H1 (cell line): Measurements from ENCODE around the gene CD52. TPM values are rescaled to one million over a fixed set of nuclear protein-coding genes. Genes with fewer than 3 reads are reported as not detected.

Source experiments
- CTCF ChIA-PET: fragments of 300-600 bp; sonication (Branson Sonifier 250); formaldehyde crosslinking; loops from one replicate; lab custom pipeline; 2021; ENCODE audit not compliant: partially characterized antibody; lab: Charles Lee
- POLR2A ChIA-PET: fragments of 300-600 bp; sonication (Branson Sonifier 250); formaldehyde crosslinking; loops from one replicate; lab custom pipeline; 2021; ENCODE audit warnings: inconsistent platforms; ENCODE audit not compliant: partially characterized antibody; lab: Charles Lee
- DNase-seq, 2 experiments: peaks; one replicate each; pipeline versions ENCODE4 v3.0.0 to v3.0.0-alpha.2; 2010 to 2022; ENCODE audit warnings: low spot score in 2 of 2, low read depth in 1 of 2, mixed read lengths in 1 of 2
- FAIRE-seq: peaks from 2 replicates; lab custom pipeline; 2011; peaks lifted over from hg19 to GRCh38; lab: Jason Lieb, UNC
- H2AFZ ChIP-seq: 2 replicates; pipeline ENCODE4 v1.8.1; 2012; ENCODE audit warnings: low read length, inconsistent platforms
- H2AK5ac ChIP-seq: 2 replicates; pipeline ENCODE4 v1.6.1; 2013; ENCODE audit warnings: low read depth, low read length
- H2BK120ac ChIP-seq: replicated peaks from 2 replicates; pipeline ENCODE3; 2013; ENCODE audit warnings: low read depth, low read length, inconsistent platforms
- H2BK12ac ChIP-seq: 2 replicates; pipeline ENCODE4 v1.6.1; 2013; ENCODE audit warnings: low read depth, low read length
- H2BK15ac ChIP-seq: 2 replicates; pipeline ENCODE4 v1.6.1; 2013; ENCODE audit warnings: low read length
- H2BK20ac ChIP-seq: 2 replicates; pipeline ENCODE4 v1.6.1; 2013; ENCODE audit warnings: low read length
- H2BK5ac ChIP-seq: 2 replicates; pipeline ENCODE4 v1.6.1; 2013; ENCODE audit warnings: low read depth, low read length
- H3K14ac ChIP-seq: 2 replicates; pipeline ENCODE4 v1.6.1; 2013; ENCODE audit warnings: inconsistent platforms; ENCODE audit not compliant: insufficient read length
- H3K18ac ChIP-seq: 2 replicates; pipeline ENCODE4 v1.6.1; 2013; ENCODE audit warnings: low read length; ENCODE audit errors: extremely low read depth
- H3K23ac ChIP-seq: 2 replicates; pipeline ENCODE4 v1.6.1; 2013; ENCODE audit warnings: inconsistent platforms; ENCODE audit not compliant: insufficient read length
- H3K23me2 ChIP-seq: 2 replicates; pipeline ENCODE4 v1.6.1; 2013; ENCODE audit warnings: low read depth, low read length
- H3K27ac ChIP-seq: 2 replicates; pipeline ENCODE4 v1.6.1; 2011; ENCODE audit warnings: low read depth, low read length, inconsistent platforms
- H3K27me3 ChIP-seq, 4 experiments: replicated peaks in 1 of 4; 1 replicate in 1 of 4; 2 replicates in 3 of 4; pipeline versions ENCODE4 v1.6.1 to v1.8.1; 2011 to 2013; ENCODE audit warnings: low read length in 3 of 4, mild to moderate bottlenecking in 3 of 4, inconsistent platforms in 2 of 4, mixed read lengths in 2 of 4, moderate library complexity in 1 of 4; ENCODE audit not compliant: control insufficient read depth in 3 of 4, insufficient read depth in 3 of 4; ENCODE audit errors: extremely low read depth in 1 of 4
- H3K36me3 ChIP-seq, 4 experiments: 2 replicates each; pipeline versions ENCODE4 v1.6.1 to v1.8.1; 2011 to 2013; ENCODE audit warnings: mild to moderate bottlenecking in 4 of 4, low read length in 3 of 4, moderate library complexity in 2 of 4, control low read depth in 1 of 4, inconsistent platforms in 1 of 4; ENCODE audit not compliant: insufficient read depth in 4 of 4, control insufficient read depth in 2 of 4
- H3K4ac ChIP-seq: replicated peaks from 2 replicates; pipeline ENCODE3; 2013; ENCODE audit warnings: low read length, low read depth, mixed read lengths, inconsistent platforms; ENCODE audit not compliant: insufficient read length
- H3K4me1 ChIP-seq, 4 experiments: replicated peaks in 1 of 4; 1 replicate in 1 of 4; 2 replicates in 3 of 4; pipeline versions ENCODE4 v1.6.1 to v1.8.1; 2011 to 2013; ENCODE audit warnings: low read length in 3 of 4, inconsistent platforms in 2 of 4, mixed read lengths in 1 of 4; ENCODE audit not compliant: insufficient read depth in 4 of 4, control insufficient read depth in 3 of 4
- H3K4me2 ChIP-seq, 2 experiments: 2 replicates each; pipeline versions ENCODE4 v1.6.1 to v1.8.1; 2011 to 2013; ENCODE audit warnings: low read depth in 2 of 2, low read length in 2 of 2, control low read depth in 1 of 2, inconsistent platforms in 1 of 2, mild to moderate bottlenecking in 1 of 2; ENCODE audit not compliant: insufficient read depth in 1 of 2
- H3K4me3 ChIP-seq, 4 experiments: fragments of 200-600, 300-600 bp in 1 of 4; sonication (generic), shearing (Covaris generic), sonication (Bioruptor Twin) in 1 of 4; 2 replicates each; pipeline versions ENCODE4 v1.5.1 to v1.8.1; 2011 to 2016; ENCODE audit warnings: low read length in 4 of 4, low read depth in 3 of 4, control low read depth in 2 of 4, inconsistent platforms in 2 of 4, mild to moderate bottlenecking in 2 of 4, mixed read lengths in 1 of 4, moderate library complexity in 1 of 4; ENCODE audit not compliant: insufficient read depth in 2 of 4; ENCODE audit errors: extremely low read depth in 1 of 4
- H3K56ac ChIP-seq: replicated peaks from 2 replicates; pipeline ENCODE3; 2013; ENCODE audit warnings: low read depth, mild to moderate bottlenecking, mixed read lengths, low read length, inconsistent platforms; ENCODE audit not compliant: insufficient read length
- H3K79me1 ChIP-seq: 2 replicates; pipeline ENCODE4 v1.6.1; 2013; ENCODE audit warnings: low read depth, low read length, control low read depth
- H3K79me2 ChIP-seq, 2 experiments: 2 replicates each; pipeline versions ENCODE4 v1.6.1 to v1.8.1; 2012 to 2013; ENCODE audit warnings: low read length in 2 of 2, mild to moderate bottlenecking in 2 of 2, inconsistent platforms in 1 of 2; ENCODE audit not compliant: insufficient read depth in 2 of 2, control insufficient read depth in 1 of 2
- H3K9ac ChIP-seq, 4 experiments: replicated peaks in 1 of 4; 1 replicate in 1 of 4; 2 replicates in 3 of 4; pipeline versions ENCODE4 v1.6.1 to v1.8.1; 2011 to 2013; ENCODE audit warnings: low read depth in 3 of 4, low read length in 3 of 4, control low read depth in 2 of 4, mild to moderate bottlenecking in 2 of 4, moderate library complexity in 2 of 4, inconsistent platforms in 1 of 4; ENCODE audit errors: extremely low read depth in 1 of 4
- H3K9me3 ChIP-seq, 2 experiments: 2 replicates each; pipeline versions ENCODE4 v1.6.1 to v1.8.1; 2012 to 2013; ENCODE audit warnings: mild to moderate bottlenecking in 2 of 2, moderate library complexity in 2 of 2, control low read depth in 1 of 2, inconsistent platforms in 1 of 2, low read depth in 1 of 2, low read length in 1 of 2, mixed read lengths in 1 of 2; ENCODE audit not compliant: insufficient read depth in 2 of 2
- H4K20me1 ChIP-seq, 2 experiments: replicated peaks in 1 of 2; 2 replicates each; pipeline versions ENCODE3 to v1.8.1; 2011 to 2013; ENCODE audit warnings: inconsistent platforms in 2 of 2, low read length in 2 of 2, mild to moderate bottlenecking in 1 of 2; ENCODE audit not compliant: insufficient read depth in 2 of 2, control insufficient read depth in 1 of 2
- H4K5ac ChIP-seq: 2 replicates; pipeline ENCODE4 v1.6.1; 2013; ENCODE audit warnings: low read length, low read depth, mixed read lengths, inconsistent platforms; ENCODE audit not compliant: insufficient read length
- H4K8ac ChIP-seq: 2 replicates; pipeline ENCODE4 v1.8.0; 2013; ENCODE audit warnings: mild to moderate bottlenecking, moderate library complexity, low read length, inconsistent platforms; ENCODE audit not compliant: insufficient read depth; ENCODE audit errors: extremely low read depth
- H4K91ac ChIP-seq: replicated peaks from 2 replicates; pipeline ENCODE3; 2013; ENCODE audit warnings: low read length, mixed read lengths, inconsistent platforms; ENCODE audit not compliant: insufficient read length
- KDM4A ChIP-seq: IDR thresholded peaks from one replicate; pipeline ENCODE4 v1.7.1; 2012; ENCODE audit warnings: low read depth, mild to moderate bottlenecking, moderate library complexity, low read length, inconsistent platforms; ENCODE audit not compliant: severe bottlenecking
- MAX ChIP-seq: IDR thresholded peaks from 2 replicates; pipeline ENCODE4 v1.6.1; 2012; ENCODE audit warnings: inconsistent platforms
- TBP ChIP-seq: IDR thresholded peaks from 2 replicates; pipeline ENCODE4 v1.6.1; 2011; ENCODE audit warnings: low read depth, low read length, improper control_type of control experiment
- YY1 ChIP-seq: IDR thresholded peaks from 2 replicates; pipeline ENCODE4 v1.6.1; 2011; ENCODE audit warnings: low read depth, mild to moderate bottlenecking, low read length
- WGBS, 2 experiments: shearing (Covaris generic) in 1 of 2; methylation state at CpG; one replicate each; pipeline versions ENCODE4 v1.1.6 to v1.1.7; 2013 to 2015; ENCODE audit warnings: low lambda C conversion rate in 2 of 2, mixed read lengths in 2 of 2, inconsistent platforms in 1 of 2, low coverage in 1 of 2, missing lambda C conversion rate in 1 of 2; ENCODE audit not compliant: insufficient replicate concordance in 2 of 2, insufficient coverage in 1 of 2, insufficient read length in 1 of 2; ENCODE audit errors: extremely low coverage in 1 of 2, missing lambda C conversion rate in 1 of 2; 5-methylcytosine and 5-hydroxymethylcytosine counted together
- polyA plus RNA-seq, 7 experiments: library from polyadenylated mRNA; depleted of rRNA in 3 of 7; stranded (reverse) in 5 of 7; unstranded in 2 of 7; fragments of >200 nt in 5 of 7; fragments of 200-250 nt in 2 of 7; gene quantifications; 1 replicate in 5 of 7; 2 replicates in 1 of 7; 4 replicates in 1 of 7; pipeline versions ENCODE4 v1.2.1 to v1.2.3, GENCODE V29; 2011 to 2013; ENCODE audit warnings: missing spikeins in 2 of 7, mixed read lengths in 2 of 7
- total RNA-seq: library from RNA; stranded (reverse); fragmentation: NEBNext Ultra II Directional; extraction: Animal tissue kit (Norgen Biotek cat#: 25700); gene quantifications from 2 replicates; pipeline ENCODE4 v1.2.1, GENCODE V29; 2021

The CD52 gene
- total and polyA plus RNA-seq, 2 of the 8 experiments (the other 6 are each of a cell fraction or from before 2014, with no cell fraction given): 2.4 to 3.1 TPM

- Histone ChIP-seq H2AFZ (no peak overlapping the region), H2BK15ac (peak overlapping the region; percentile 32), H4K91ac (peak overlapping the region; percentile 85), H3K23ac (no peak overlapping the region), H3K9me3 (no peaks in the 10 kb centered on the region), H3K18ac (peak overlapping the region; percentile 76), H4K8ac (no peak overlapping the region; the same call in 1 of the 2 replicates), H3K56ac (no peak overlapping the region), H3K4ac (peak overlapping the region; percentile 73), H3K14ac (no peak overlapping the region), H2BK120ac (peak overlapping the region; percentile 30), H3K27ac (peak overlapping the region; percentile 64; the same call in 1 of the 2 replicates), H3K27me3 (no peaks in the 10 kb centered on the region), H2BK5ac (peak overlapping the region; percentile 27; the same call in 1 of the 2 replicates), H3K4me1 (peaks cover 8 to 37% (median 22%) of the 10 kb centered on the region in 4 experiments), H3K36me3 (peaks cover 15 to 19% (median 17%) of the 10 kb centered on the region in 4 experiments), H3K79me1 (no peaks in the 10 kb centered on the region), H3K4me2 (peak overlapping the region; percentile 60 to 61), H2AK5ac (peak overlapping the region; percentile 42), H4K20me1 (peaks cover 6 to 17% of the 10 kb centered on the region in 2 experiments), H2BK12ac (peak overlapping the region; percentile 32; the same call in 1 of the 2 replicates), H3K4me3 (peak overlapping the region in 2 of 4 experiments; percentile 15 to 69; a peak in 3 of 8 replicates), H4K5ac (peak overlapping the region; percentile 41), H3K9ac (peak overlapping the region in 1 of 4 experiments; percentile 8; a peak in 4 of 7 replicates), H3K23me2 (peaks cover 9% of the 10 kb centered on the region; the same call in 1 of the 2 replicates), H3K79me2 (peaks cover 0 to 5% of the 10 kb centered on the region in 2 experiments; a peak in 1 of 4 replicates), H2BK20ac (peak overlapping the region; percentile 82; the same call in 1 of the 2 replicates)
- WGBS, 2 experiments: 90% methylated on average over 5 of the region's 5 CpGs; no CpG with 5 or more reads in 1 of the 2 experiments
- ChIA-PET POLR2A (interaction anchor here (0.7 to 4.0 kb wide), 11 partner anchors 9 to 220 kb away, joined by 3 to 27 read pairs (median 4); partner anchors contain the start of genes CATSPER4, CD52, LIN28A and PDIK1L), CTCF (interaction anchor here (0.6 to 39.7 kb wide), 13 partner anchors 15 to 190 kb away, joined by 3 to 1530 read pairs (median 4); partner anchors contain the start of genes CATSPER4, CD52, CEP85 and UBXN11)
- DNase-seq: no peak
- no peak for FAIRE-seq
- no peak for TF ChIP-seq KDM4A
- TF ChIP-seq TBP: no peak
- TF ChIP-seq MAX: 0 out of 2 replicates have a peak, but pooled peaks have one; percentile 5
- no peak for TF ChIP-seq YY1
Observed at GRCh38 chr1:26281091-26281958, 36.4 kb upstream of the CD52 start.
